Uterus (tissue), 2 donors: ENCODE results near the gene CDKL5.

Experiments used
- POLR2A ChIP-seq, 2 donors: fragments of 450-650 bp; IDR thresholded peaks; one replicate each; pipeline ENCODE4 v1.6.1; 2016; ENCODE audit warnings: antibody characterized with exemption in 2 of 2, mild to moderate bottlenecking in 1 of 2, moderate library complexity in 1 of 2
- TF ChIP-seq, protein P1 (sequence below), 4 experiments: fragments of 200-600 bp in 2 of 4; fragments of 450-650 bp in 2 of 4; sonication (generic) in 2 of 4; IDR thresholded peaks; one replicate each; pipeline ENCODE4 v1.5.1; 2016 to 2019; ENCODE audit warnings: antibody characterized with exemption in 4 of 4, mild to moderate bottlenecking in 2 of 4, moderate library complexity in 1 of 4

DNA sequence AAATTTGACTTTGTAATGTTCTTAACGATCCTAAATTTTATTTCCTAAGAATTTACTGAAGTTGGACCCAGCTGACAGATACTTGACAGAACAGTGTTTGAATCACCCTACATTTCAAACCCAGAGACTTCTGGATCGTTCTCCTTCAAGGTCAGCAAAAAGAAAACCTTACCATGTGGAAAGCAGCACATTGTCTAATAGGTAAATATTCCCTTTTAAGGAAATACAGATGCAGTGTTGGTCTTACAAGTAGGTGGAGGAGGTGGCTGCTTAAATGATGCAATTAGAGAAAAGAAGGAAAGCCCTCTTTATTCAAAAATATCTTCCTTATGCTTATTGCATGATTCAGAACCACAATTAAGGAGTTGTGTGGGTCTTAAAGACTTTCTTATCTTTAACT, 173.0 kb downstream of the CDKL5 start:
- TF ChIP-seq, protein P1, sequence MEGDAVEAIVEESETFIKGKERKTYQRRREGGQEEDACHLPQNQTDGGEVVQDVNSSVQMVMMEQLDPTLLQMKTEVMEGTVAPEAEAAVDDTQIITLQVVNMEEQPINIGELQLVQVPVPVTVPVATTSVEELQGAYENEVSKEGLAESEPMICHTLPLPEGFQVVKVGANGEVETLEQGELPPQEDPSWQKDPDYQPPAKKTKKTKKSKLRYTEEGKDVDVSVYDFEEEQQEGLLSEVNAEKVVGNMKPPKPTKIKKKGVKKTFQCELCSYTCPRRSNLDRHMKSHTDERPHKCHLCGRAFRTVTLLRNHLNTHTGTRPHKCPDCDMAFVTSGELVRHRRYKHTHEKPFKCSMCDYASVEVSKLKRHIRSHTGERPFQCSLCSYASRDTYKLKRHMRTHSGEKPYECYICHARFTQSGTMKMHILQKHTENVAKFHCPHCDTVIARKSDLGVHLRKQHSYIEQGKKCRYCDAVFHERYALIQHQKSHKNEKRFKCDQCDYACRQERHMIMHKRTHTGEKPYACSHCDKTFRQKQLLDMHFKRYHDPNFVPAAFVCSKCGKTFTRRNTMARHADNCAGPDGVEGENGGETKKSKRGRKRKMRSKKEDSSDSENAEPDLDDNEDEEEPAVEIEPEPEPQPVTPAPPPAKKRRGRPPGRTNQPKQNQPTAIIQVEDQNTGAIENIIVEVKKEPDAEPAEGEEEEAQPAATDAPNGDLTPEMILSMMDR (IDR thresholded peaks at IDR 0.05): no peak
- no peak for TF ChIP-seq POLR2A (IDR thresholded peaks at IDR 0.05)
